Testis (tissue), 3 donors: Measurements from ENCODE around the gene SAMD4B. TPM values are rescaled to one million over a fixed set of nuclear protein-coding genes. Genes with fewer than 3 reads are reported as not detected.

ENCODE experiments used
- DNase-seq: peaks from one replicate; pipeline ENCODE4 v3.0.0-alpha.2; 2019
- H3K27ac ChIP-seq, 2 donors: fragments of 200-600 bp; sonication (generic); one replicate each; pipeline ENCODE4 v1.5.1; 2019
- H3K27me3 ChIP-seq: fragments of 200-600 bp; sonication (generic); one replicate; pipeline ENCODE4 v1.5.1; 2019
- H3K36me3 ChIP-seq: fragments of 200-600 bp; sonication (generic); one replicate; pipeline ENCODE4 v1.5.1; 2017; ENCODE audit warnings: low read depth; ENCODE audit errors: missing control alignments
- H3K4me1 ChIP-seq: fragments of 200-600 bp; sonication (generic); one replicate; pipeline ENCODE4 v1.5.1; 2019
- H3K4me3 ChIP-seq, 2 donors: fragments of 200-600 bp; sonication (generic); one replicate each; pipeline ENCODE4 v1.5.1; 2017 to 2019
- H3K9me3 ChIP-seq: fragments of 200-600 bp; sonication (generic); one replicate; pipeline ENCODE4 v1.5.1; 2017
- POLR2A ChIP-seq: fragments of 450-650 bp; IDR thresholded peaks from one replicate; pipeline ENCODE4 v1.6.1; 2017; ENCODE audit warnings: antibody characterized with exemption, mild to moderate bottlenecking, moderate library complexity
- WGBS, 2 donors: methylation state at CpG; one replicate each; pipeline ENCODE4 v1.1.5; 2018; 5-methylcytosine and 5-hydroxymethylcytosine counted together
- intact Hi-C: fragments of 100-400 bp; cut with DNase I; formaldehyde crosslinking; loops from one replicate; pipeline ENCODE4 v1.15.1; 2023; ENCODE audit warnings: low total_unique reads
- polyA plus RNA-seq: library from polyadenylated mRNA; stranded (reverse); fragments of 350-450 nt; fragmentation: Illumina TruSeq; extraction: RNeasy Lipid Tissue Mini Kit (QIAGEN cat#74804); gene quantifications from one replicate; pipeline ENCODE4 v1.2.3, GENCODE V29; 2014; ENCODE audit warnings: low read depth, low replicate concordance; ENCODE audit not compliant: insufficient read depth
- total RNA-seq, 2 donors: library from RNA; depleted of rRNA; stranded (reverse); fragments of >200 nt; gene quantifications; one replicate each; pipeline ENCODE4 v1.2.3, GENCODE V29; 2016
- TF ChIP-seq, protein P1 (sequence below), 3 experiments: fragments of 450-650 bp in 2 of 3; fragments of 200-600 bp in 1 of 3; sonication (generic) in 1 of 3; IDR thresholded peaks; one replicate each; pipeline ENCODE4 v1.5.1; 2016 to 2019; ENCODE audit warnings: antibody characterized with exemption in 3 of 3, mild to moderate bottlenecking in 2 of 3, moderate library complexity in 1 of 3

The SAMD4B gene
- total and polyA plus RNA-seq, 3 donors from 2014 or later = 159 to 276 (median 228) TPM

DNA sequence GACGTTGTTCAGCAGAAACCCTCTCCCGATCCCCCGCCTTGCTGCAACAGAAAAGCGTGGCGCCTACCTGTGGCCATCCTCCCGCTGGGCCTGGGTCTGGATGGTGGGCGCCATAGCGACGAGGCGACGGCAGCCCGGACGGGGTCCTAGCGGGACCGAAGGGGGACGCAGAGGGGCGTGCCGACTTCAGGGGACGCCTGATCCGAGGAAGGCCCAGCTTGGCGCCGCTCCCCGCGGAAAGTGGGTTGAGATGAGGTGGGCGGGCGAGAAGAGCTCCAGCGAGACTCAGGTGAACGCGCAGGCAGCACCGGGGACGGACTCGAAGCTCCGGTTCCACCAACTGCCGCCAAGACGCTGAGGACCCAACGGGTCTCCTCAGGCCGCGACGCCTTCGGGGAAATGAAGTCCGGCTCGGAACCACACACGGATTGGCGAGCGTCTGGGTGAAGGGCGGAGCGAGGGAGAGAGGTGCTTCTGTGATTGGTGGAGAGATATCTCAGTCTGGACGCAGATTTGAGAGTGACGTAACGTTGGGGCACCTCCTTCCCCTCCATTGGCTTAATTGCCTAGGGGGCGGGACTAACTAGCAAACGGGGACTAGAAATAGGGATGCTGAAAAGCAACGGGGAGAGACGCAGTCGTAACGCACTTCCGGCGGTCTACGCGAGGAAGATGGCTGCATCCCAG lies 48.7 kb downstream of the SAMD4B start, which contains the start of the genes MED29 and PAF1:
Gene MED29 (plus strand): TSS at position 628 of the 687 bp plus-strand sequence. CDS start 45 bp downstream, at position 673.
Gene PAF1 (minus strand): TSS at position 356 of the 687 bp plus-strand sequence. CDS start 242 bp downstream, at position 114.
- peak; percentile 99 for DNase-seq
- peak within 1 kb of the TSS; percentile 89 to 91 for H3K4me3 ChIP-seq
- H3K36me3 ChIP-seq = no peaks in the 10 kb centered on the region
- H3K27me3 ChIP-seq = no peaks in the 10 kb centered on the region
- no peaks in the 10 kb centered on the region for H3K9me3 ChIP-seq
- H3K27ac ChIP-seq = peak within 1 kb of the TSS; percentile 99 to 100
- TF ChIP-seq POLR2A = peak; percentile 75
- TF ChIP-seq, protein P1, sequence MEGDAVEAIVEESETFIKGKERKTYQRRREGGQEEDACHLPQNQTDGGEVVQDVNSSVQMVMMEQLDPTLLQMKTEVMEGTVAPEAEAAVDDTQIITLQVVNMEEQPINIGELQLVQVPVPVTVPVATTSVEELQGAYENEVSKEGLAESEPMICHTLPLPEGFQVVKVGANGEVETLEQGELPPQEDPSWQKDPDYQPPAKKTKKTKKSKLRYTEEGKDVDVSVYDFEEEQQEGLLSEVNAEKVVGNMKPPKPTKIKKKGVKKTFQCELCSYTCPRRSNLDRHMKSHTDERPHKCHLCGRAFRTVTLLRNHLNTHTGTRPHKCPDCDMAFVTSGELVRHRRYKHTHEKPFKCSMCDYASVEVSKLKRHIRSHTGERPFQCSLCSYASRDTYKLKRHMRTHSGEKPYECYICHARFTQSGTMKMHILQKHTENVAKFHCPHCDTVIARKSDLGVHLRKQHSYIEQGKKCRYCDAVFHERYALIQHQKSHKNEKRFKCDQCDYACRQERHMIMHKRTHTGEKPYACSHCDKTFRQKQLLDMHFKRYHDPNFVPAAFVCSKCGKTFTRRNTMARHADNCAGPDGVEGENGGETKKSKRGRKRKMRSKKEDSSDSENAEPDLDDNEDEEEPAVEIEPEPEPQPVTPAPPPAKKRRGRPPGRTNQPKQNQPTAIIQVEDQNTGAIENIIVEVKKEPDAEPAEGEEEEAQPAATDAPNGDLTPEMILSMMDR (IDR thresholded peaks at IDR 0.05) = no peak
- intact Hi-C loops = no loop called here
- WGBS, 2 donors = 0 to 1% methylated on average over 40 to 44 of the region's 60 CpGs
- H3K4me1 ChIP-seq = peaks cover 21% of the 10 kb centered on the region

DNA sequence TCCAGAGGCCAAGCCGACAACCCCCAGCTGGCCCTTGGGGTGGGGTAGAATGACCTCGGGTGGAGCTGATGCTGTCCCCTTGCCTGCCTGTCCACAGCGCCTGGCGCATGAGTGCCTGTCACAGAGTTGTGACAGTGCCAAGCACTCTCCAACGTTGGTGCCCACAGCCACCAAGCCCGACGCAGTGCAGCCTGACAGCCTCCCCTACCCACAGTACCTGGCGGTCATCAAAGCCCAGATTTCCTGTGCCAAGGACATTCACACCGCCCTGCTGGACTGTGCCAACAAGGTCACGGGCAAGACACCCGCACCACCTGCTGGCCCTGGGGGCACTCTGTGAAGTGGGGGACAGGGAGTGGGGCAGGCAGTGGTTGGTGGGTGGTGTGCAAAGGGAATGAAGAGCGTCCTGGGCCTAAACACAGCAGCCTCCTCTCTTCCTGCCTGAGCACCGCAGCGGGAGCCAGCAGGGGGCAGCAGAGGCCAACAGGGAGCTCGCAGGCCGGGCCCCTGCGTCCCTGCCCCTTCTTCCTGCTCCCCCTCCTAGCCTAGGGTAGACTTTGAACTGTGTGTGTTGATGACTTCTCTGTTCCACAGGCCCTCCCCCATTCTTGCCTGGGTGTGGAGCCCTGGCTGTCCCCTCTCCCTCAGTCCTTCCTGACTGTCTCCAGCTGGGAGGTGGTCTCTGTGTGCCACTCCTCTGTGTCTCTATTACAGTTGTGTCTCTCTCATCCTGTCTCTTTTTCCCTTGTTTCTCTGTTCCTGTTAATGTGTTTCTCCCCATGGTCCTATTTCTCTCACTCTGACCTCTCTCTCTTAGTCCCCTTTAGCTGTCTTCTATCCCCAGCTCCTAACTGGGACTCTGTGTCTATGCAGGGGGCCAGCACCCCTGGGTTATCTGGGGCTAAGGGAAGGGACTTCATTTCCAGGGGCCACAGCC lies 55.4 kb downstream of the SAMD4B start:
- Histone ChIP-seq H3K27ac (peak overlapping the region; percentile 75 to 90), H3K27me3 (no peaks in the 10 kb centered on the region), H3K36me3 (no peaks in the 10 kb centered on the region), H3K4me1 (peaks cover 22% of the 10 kb centered on the region), H3K9me3 (no peaks in the 10 kb centered on the region), H3K4me3 (no peak overlapping the region)
- intact Hi-C loops = no loop called here
- TF ChIP-seq, protein P1 (IDR thresholded peaks at IDR 0.05) = peak; percentile 93 to 97 (median 95)
- TF ChIP-seq POLR2A = no peak
- WGBS, 2 donors = 22 to 36% methylated on average over 10 to 17 of the region's 17 CpGs
- peak; percentile 91 for DNase-seq

DNA sequence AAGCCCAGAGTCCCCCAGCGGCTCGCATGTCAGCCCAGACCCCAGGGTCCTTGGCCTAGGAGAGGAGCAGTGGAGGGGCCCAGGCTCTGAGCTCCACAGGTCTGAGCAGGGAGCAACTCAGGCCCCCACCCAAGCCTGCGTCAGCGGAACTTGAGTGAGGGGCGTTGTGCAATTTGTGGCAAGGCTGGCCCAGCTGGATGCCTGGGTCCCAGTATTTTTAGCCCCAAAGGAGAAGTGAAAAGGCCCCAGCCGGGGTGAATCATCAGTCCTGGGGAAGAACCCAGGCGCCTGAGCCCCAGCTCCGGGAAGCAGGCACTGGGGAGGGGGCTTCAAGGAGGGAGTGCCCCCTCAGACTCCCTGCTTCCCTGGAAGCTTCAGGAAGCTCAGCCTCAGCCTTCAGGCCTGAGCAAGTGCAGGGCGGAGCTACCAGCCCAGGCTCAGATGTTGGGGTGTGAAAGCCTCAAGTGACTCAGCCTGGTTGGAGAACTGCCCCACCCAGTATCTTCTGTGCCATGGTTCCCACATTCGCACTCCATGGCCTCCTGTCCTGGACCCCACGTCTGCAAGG lies 56.2 kb downstream of the SAMD4B start:
- TF ChIP-seq, protein P1 (IDR thresholded peaks at IDR 0.05) = no peak
- no peak for TF ChIP-seq POLR2A
- intact Hi-C loops = no loop called here
- no peak overlapping the region for H3K4me3 ChIP-seq
- no peaks in the 10 kb centered on the region for H3K36me3 ChIP-seq
- H3K27ac ChIP-seq = peak overlapping the region; percentile 75 to 90
- peak; percentile 62 for DNase-seq
- no peaks in the 10 kb centered on the region for H3K27me3 ChIP-seq
- no peaks in the 10 kb centered on the region for H3K9me3 ChIP-seq
- WGBS, 2 donors = 78 to 81% methylated on average over 5 to 11 of the region's 11 CpGs
- peaks cover 29% of the 10 kb centered on the region for H3K4me1 ChIP-seq

DNA sequence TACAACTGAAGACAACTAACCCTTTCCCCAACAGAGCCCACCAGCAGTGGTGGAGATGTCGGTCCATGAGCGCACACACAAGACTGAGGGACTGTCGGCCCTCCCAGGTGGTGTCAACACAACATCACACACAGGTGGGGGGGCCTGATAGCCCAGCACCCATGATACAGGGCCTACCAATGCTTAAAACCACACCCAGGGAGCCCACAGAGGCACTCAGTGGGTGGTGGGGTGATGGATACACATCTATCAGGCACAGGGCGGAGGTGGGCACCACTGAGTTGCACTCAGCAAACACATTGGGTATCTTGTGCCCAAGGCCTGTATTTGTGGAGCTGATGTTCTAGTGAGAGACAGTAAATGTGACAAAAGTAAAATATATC lies 57.4 kb downstream of the SAMD4B start:
- DNase-seq = no peak
- Histone ChIP-seq H3K4me1 (peaks cover 34% of the 10 kb centered on the region), H3K9me3 (no peaks in the 10 kb centered on the region), H3K36me3 (no peaks in the 10 kb centered on the region), H3K4me3 (no peak overlapping the region), H3K27ac (peak overlapping the region in 1 of 2 donors; percentile 75), H3K27me3 (no peaks in the 10 kb centered on the region)
- intact Hi-C loops = no loop called here
- WGBS, 2 donors = 91 to 96% methylated on average over 4 of the region's 4 CpGs
- TF ChIP-seq, protein P1 (IDR thresholded peaks at IDR 0.05) = no peak
- TF ChIP-seq POLR2A = no peak
